Measurements from ENCODE around the gene SLC6A9. TPM values are rescaled to one million over a fixed set of nuclear protein-coding genes. Genes with fewer than 3 reads are reported as not detected.

The SLC6A9 gene
- total RNA-seq, 1 donor from 2014 or later = 1.5 TPM

- no peak for DNase-seq (ENCODE audit: extremely low read depth, low read depth, low spot score)
These were observed 23.0 kb downstream of the SLC6A9 start for GRCh38 chr1:44008259-44008658.

- DNase-seq (ENCODE audit: extremely low read depth, low read depth, low spot score) = no peak
These were observed 28.6 kb downstream of the SLC6A9 start for GRCh38 chr1:44002606-44003157.

- DNase-seq (ENCODE audit: extremely low read depth, low read depth, low spot score) = no peak
These were observed 29.1 kb downstream of the SLC6A9 start for GRCh38 chr1:44002165-44002564.

GRCh38 chr1:44000122-44000665, 31.1 kb downstream of the SLC6A9 start:
- DNase-seq (ENCODE audit: extremely low read depth, low read depth, low spot score) = no peak

DNA sequence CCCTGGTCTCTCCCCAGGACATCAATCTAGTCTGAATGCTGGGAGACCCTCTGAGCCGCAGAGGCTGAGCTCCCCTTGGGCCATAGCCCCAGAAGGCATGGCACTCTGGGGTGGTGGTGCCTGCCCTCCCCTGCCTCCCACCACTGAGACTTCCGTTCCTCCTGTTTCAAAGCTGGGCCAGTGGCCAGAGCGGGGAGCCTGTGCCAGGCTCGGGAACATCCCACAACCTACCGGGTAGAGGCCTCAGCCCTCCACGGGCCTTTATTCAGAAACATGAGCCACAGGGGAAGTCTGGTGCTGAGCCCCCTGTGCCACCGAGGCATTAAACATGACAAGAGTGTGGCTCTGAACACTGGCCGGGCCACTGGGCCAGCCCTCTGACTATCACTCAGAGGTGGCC, 31.8 kb downstream of the SLC6A9 start:
- no peak for DNase-seq (ENCODE audit: extremely low read depth, low read depth, low spot score)

GRCh38 chr1:43998000-43998378, 33.3 kb downstream of the SLC6A9 start:
- no peak for DNase-seq (ENCODE audit: extremely low read depth, low read depth, low spot score)

- no peak for DNase-seq (ENCODE audit: extremely low read depth, low read depth, low spot score)
These were observed 33.8 kb downstream of the SLC6A9 start for GRCh38 chr1:43997295-43997999.

DNA sequence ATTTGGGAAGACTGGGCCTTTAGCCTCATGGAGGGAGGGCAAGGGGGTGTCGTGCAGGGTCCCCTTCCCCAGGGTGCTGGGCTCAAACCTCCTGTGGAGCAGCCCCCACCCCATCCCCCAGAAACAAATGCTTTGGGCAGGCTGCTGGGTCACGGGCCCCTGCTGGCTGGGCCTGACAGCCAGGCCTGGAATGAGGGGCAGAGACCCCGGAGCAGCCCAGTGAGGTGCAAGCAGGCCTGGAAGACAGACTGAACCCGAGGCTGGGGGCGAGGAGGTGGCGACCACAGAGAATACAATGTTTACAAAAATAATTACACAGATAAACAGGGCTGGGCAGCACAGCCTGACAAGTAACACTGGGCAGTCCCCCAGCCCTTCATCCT, 34.5 kb downstream of the SLC6A9 start:
- no peak for DNase-seq (ENCODE audit: extremely low read depth, low read depth, low spot score)

DNA sequence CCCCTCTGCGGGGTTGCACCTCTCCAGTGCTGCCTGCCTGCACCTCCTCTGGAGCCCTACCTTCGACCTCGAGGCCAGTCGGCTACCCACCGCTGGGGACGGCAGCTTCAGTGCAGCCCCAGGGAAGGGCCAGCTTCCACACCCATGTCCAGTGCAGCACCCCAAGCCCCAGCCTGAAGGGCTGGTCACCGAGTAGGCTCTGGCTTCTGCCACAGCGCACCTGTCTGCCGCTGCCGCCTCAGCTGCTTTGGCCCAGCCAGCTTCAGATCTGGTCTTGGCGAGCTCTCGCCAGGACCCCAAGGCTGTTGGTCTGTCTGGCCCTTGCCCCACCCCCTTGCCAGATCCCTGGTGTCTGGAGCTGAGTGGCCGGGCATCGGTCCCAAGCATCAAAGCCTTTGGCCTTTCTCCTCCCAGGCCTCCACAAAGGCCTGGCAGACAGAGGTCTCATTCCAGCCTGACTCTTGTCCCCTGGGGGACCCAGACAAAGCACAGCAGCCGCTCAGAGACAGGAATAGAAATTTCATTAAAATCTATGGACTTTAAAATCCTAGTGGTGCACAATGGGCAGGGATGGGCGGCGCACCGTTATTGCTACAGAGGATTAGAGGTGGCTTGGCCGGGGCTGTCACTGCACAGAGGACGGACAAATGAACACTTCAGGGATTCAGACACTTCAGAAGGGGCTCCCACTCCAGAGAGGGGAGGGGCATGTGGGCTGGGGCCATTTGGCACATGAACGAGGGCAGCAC, 35.1 kb downstream of the SLC6A9 start:
- DNase-seq (ENCODE audit: extremely low read depth, low read depth, low spot score) = no peak

DNA sequence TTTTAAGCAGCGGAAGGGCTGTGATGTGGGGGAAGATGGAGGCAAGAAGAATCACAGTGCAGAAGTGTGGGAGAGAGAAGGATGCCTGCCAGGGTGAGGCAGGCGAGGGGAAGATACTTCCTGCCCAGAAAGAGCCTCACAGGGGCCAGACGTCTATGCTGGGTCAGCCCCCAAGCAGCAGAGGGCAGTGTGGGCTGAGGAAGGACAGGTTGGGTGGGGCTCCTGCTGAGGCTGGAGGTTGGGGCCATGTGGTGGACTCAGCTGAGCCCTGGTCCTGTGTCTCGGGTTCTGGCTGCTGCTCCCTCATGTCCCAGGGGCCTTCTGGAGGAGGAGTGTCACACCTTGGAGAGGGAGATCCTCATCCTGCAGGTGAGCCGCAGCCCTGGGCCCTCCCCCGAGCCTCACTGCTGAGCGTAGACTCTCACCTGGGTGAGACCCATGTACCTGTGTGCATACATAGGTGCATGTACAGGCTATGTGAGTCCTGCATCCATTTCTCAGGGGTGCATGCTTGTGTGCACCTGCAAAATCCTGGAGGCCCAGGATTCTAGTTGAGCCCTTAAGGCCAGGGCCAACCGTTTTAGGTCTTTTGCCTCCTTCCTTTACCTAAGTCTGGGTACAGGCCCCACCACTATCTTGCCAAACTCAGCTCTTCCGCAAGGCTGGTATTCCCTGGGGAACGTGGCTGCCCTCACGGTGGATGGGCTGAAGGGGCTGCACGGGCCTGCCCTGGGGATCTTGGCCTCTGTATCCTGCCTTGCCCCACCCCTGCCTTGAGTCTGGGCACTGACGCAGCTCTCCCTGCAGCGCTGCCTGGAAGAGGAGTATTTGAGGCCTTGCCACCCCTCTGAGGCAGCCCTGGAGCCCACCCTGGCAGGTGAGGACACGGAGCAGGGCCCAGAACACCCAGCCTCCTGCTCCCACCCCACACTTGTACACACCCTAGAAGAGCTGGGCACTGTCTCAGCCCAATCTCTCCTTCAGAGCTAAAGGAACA, 36.2 kb downstream of the SLC6A9 start:
- DNase-seq (ENCODE audit: extremely low read depth, low read depth, low spot score) = no peak

- DNase-seq (ENCODE audit: extremely low read depth, low read depth, low spot score) = no peak
These were observed 37.2 kb downstream of the SLC6A9 start for GRCh38 chr1:43994071-43994470.

- DNase-seq (ENCODE audit: extremely low read depth, low read depth, low spot score) = no peak
These were observed 37.9 kb downstream of the SLC6A9 start for GRCh38 chr1:43993206-43993914.

DNA sequence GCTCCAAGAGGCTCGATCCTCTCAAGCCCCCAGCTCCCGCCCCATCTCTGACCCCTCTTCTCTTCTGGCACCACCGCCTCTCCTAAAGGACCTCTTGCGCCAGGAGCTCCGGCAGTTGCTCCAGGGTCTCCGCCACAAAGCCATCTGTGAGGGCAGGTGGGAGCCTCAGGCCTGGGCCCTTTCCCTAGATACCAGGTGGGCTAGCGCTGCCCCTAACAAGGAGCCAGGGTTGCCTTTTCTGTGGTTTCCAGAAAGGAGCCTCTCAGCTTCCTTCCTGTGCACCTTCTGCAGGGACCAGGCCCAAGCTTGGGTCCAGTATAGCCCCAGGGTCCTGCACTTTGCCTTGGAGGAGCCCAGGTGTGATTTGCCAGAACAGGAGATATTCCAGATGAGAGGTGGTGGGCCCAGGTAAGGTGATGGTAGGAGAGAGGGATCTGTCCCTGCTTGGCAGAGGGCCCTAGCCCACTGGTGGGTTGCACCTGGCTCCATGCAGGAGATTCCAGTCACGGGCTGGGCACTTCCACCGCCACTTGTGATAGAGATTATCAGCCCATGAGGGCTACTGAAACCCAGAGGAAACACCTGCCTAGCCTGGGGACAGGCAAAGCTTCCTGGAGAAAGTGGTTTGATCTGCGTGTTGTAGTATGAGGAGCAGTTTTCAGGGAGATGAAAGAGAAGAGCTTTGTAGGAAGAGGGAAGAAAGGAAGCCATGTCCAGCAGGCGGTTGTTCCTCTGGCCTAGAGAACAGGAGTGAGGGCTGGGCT, 38.8 kb downstream of the SLC6A9 start:
- DNase-seq (ENCODE audit: extremely low read depth, low read depth, low spot score) = no peak

- no peak for DNase-seq (ENCODE audit: extremely low read depth, low read depth, low spot score)
These were observed 39.6 kb downstream of the SLC6A9 start, which contains the start of gene CCDC24 for GRCh38 chr1:43991476-43992231. Gene CCDC24 (plus strand): TSS chr1:43991599. CDS start chr1:43991879, 280 bp downstream.

- no peak for DNase-seq (ENCODE audit: extremely low read depth, low read depth, low spot score)
These were observed 40.1 kb downstream of the SLC6A9 start for GRCh38 chr1:43991200-43991475.

DNA sequence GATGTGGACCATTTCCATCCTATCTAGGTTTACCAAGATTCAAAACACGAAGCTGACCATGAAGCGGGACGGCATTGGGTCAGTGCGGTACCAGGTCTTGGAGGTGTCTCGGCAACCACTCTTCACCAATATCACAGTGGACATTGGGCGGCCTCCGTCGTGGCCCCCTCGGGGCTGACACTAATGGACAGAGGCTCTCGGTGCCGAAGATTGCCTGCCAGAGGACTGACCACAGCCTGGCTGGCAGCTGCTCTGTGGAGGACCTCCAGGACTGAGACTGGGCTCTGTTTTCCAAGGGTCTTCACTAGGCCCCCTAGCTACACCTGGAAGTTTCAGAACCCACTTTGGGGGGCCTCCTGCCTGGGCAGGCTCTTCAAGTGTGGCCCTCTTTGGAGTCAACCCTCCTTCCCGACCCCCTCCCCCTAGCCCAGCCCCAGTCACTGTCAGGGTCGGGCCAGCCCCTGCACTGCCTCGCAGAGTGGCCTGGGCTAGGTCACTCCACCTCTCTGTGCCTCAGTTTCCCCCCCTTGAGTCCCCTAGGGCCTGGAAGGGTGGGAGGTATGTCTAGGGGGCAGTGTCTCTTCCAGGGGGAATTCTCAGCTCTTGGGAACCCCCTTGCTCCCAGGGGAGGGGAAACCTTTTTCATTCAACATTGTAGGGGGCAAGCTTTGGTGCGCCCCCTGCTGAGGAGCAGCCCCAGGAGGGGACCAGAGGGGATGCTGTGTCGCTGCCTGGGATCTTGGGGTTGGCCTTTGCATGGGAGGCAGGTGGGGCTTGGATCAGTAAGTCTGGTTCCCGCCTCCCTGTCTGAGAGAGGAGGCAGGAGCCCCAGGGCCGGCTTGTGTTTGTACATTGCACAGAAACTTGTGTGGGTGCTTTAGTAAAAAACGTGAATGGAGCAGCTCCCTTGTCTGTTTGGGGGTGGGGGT, 40.7 kb downstream of the SLC6A9 start:
- DNase-seq (ENCODE audit: extremely low read depth, low read depth, low spot score) = no peak

- DNase-seq (ENCODE audit: extremely low read depth, low read depth, low spot score) = no peak
These were observed 43.9 kb downstream of the SLC6A9 start for GRCh38 chr1:43987159-43987902.

Measured in glomerular endothelial cell (primary cell).